A549 (cell line): ENCODE data around the gene ZNF775. TPM values are rescaled to one million over a fixed set of nuclear protein-coding genes. Genes with fewer than 3 reads are reported as not detected.

Source experiments
- ATAC-seq, 2 experiments: fragments of 200-7000 bp in 1 of 2; fragments of >200 bp in 1 of 2; cut with Nextera tagmentation in 1 of 2; cut with Tn5 transposase in 1 of 2; 3 replicates each; pipeline versions ENCODE4 v1.8.0 to v1.9.1; 2018 to 2020; ENCODE audit warnings: mild to moderate bottlenecking in 1 of 2, moderate library complexity in 1 of 2
- CTCF ChIA-PET: fragments of 300-600 bp; sonication (Branson Sonifier 250); formaldehyde crosslinking; extraction: SDS; loops from one replicate; lab custom pipeline; 2021; ENCODE audit warnings: antibody characterized with exemption, inconsistent platforms; lab: Yijun Ruan, JAX
- POLR2A ChIA-PET: fragments of 350-600 bp; formaldehyde crosslinking; extraction: SDS; loops from one replicate; lab custom pipeline; 2021; ENCODE audit warnings: antibody characterized with exemption, inconsistent platforms; lab: Yijun Ruan, JAX
- DNase-seq, 2 experiments: peaks; one replicate each; pipeline versions ENCODE4 v3.0.0 to v3.0.0-alpha.2; 2011 to 2016; ENCODE audit warnings: low read depth in 1 of 2, low spot score in 1 of 2
- FAIRE-seq: peaks from 2 replicates; lab custom pipeline; 2011; peaks lifted over from hg19 to GRCh38; lab: Jason Lieb, UNC
- H3K27ac ChIP-seq, 2 experiments: fragments of >200 bp; sonication (Bioruptor Twin); formaldehyde crosslinking; 3 replicates each; pipeline ENCODE4 v1.5.1; 2016 to 2017
- H3K4me1 ChIP-seq: fragments of >200 bp; sonication (Bioruptor Twin); formaldehyde crosslinking; 3 replicates; pipeline ENCODE4 v1.6.1; 2016
- H3K4me2 ChIP-seq: fragments of >200 bp; sonication (Bioruptor Twin); formaldehyde crosslinking; 3 replicates; pipeline ENCODE4 v1.6.1; 2016
- H3K4me3 ChIP-seq: fragments of >200 bp; sonication (Bioruptor Twin); formaldehyde crosslinking; 3 replicates; pipeline ENCODE4 v1.5.1; 2016
- H3K9me3 ChIP-seq: fragments of >200 bp; sonication (Bioruptor Twin); formaldehyde crosslinking; 3 replicates; pipeline ENCODE4 v1.6.1; 2016
- CBX2 ChIP-seq: fragments of 200-600 bp; sonication (generic); IDR thresholded peaks from 2 replicates; pipeline ENCODE4 v1.6.1; 2016; ENCODE audit warnings: low read depth, mild to moderate bottlenecking, borderline replicate concordance
- CBX8 ChIP-seq: fragments of 200-600 bp; sonication (generic); IDR thresholded peaks from 2 replicates; pipeline ENCODE4 v1.6.1; 2016
- ESRRA ChIP-seq: fragments of 150-350 bp; IDR thresholded peaks from 2 replicates; pipeline ENCODE4 v1.6.1; 2014; ENCODE audit warnings: mild to moderate bottlenecking, low read length, borderline replicate concordance
- HEYL ChIP-seq: fragments of 250-450 bp; sonication (Bioruptor Pico); IDR thresholded peaks from 2 replicates; pipeline ENCODE4 v1.8.0; 2021; ENCODE audit warnings: mild to moderate bottlenecking, moderate library complexity
- JUNB ChIP-seq: fragments of >200 bp; sonication (Bioruptor Twin); formaldehyde crosslinking; IDR thresholded peaks from 2 replicates; pipeline ENCODE4 v1.6.1; 2016
- MAX ChIP-seq: IDR thresholded peaks from 2 replicates; pipeline ENCODE4 v1.6.1; 2012
- RAD21 ChIP-seq, 2 experiments: fragments of >200 bp in 1 of 2; sonication (Bioruptor Twin) in 1 of 2; formaldehyde crosslinking in 1 of 2; IDR thresholded peaks in 1 of 2; conservative IDR thresholded peaks in 1 of 2; 2 replicates in 1 of 2; 3 replicates in 1 of 2; pipeline ENCODE4 v1.6.1; 2012 to 2018; ENCODE audit warnings: inconsistent platforms in 1 of 2
- SREBF2 ChIP-seq: fragments of 450-650 bp; IDR thresholded peaks from 2 replicates; pipeline ENCODE4 v1.6.1; 2014; ENCODE audit warnings: mild to moderate bottlenecking, moderate library complexity
- TFCP2L1 ChIP-seq: fragments of 250-450 bp; sonication (Bioruptor Pico); IDR thresholded peaks from 2 replicates; pipeline ENCODE4 v1.5.0; 2021; ENCODE audit warnings: mild to moderate bottlenecking
- ZFP36 ChIP-seq: fragments of 450-650 bp; IDR thresholded peaks from 2 replicates; pipeline ENCODE4 v1.6.1; 2014; ENCODE audit warnings: borderline replicate concordance; ENCODE audit not compliant: partially characterized antibody
- ZSCAN20 ChIP-seq: fragments of 250-450 bp; sonication (Bioruptor Pico); IDR thresholded peaks from 2 replicates; pipeline ENCODE4 v1.8.0; 2022; ENCODE audit warnings: mild to moderate bottlenecking, moderate library complexity
- WGBS: methylation state at CpG from one replicate; pipeline ENCODE4 v1.1.6; 2017; ENCODE audit errors: missing lambda C conversion rate; 5-methylcytosine and 5-hydroxymethylcytosine counted together
- polyA plus RNA-seq, 4 experiments: library from polyadenylated mRNA; depleted of rRNA in 3 of 4; stranded (reverse); fragments of >200 nt; fragmentation: RNase III in 1 of 4; extraction: RNeasy Plus Mini Kit Qiagen cat#74134 plus additional on column Dnase treatment in 1 of 4; gene quantifications; 2 replicates in 3 of 4; 3 replicates in 1 of 4; pipeline ENCODE4 v1.2.3, GENCODE V29; 2011 to 2017
- TF ChIP-seq, protein P1 (sequence below): fragments of >200 bp; sonication (Bioruptor Twin); formaldehyde crosslinking; IDR thresholded peaks from 3 replicates; pipeline ENCODE4 v1.6.1; 2016
- TF ChIP-seq, protein P2 (sequence below): fragments of >200 bp; sonication (Bioruptor Twin); formaldehyde crosslinking; IDR thresholded peaks from 3 replicates; pipeline ENCODE4 v1.5.1; 2016
- TF ChIP-seq, protein P3 (sequence below): fragments of 250-450 bp; sonication (Bioruptor Pico); IDR thresholded peaks from 2 replicates; pipeline ENCODE4 v1.5.0; 2021; ENCODE audit warnings: mild to moderate bottlenecking, moderate library complexity, borderline replicate concordance
- TF ChIP-seq, protein P4 (sequence below): IDR thresholded peaks from 2 replicates; pipeline ENCODE4 v1.6.1; 2012
- TF ChIP-seq, protein P5 (sequence below): fragments of 200-600 bp; sonication (generic); IDR thresholded peaks from 2 replicates; pipeline ENCODE4 v1.6.1; 2016; ENCODE audit warnings: antibody characterized with exemption, mild to moderate bottlenecking, moderate library complexity

The ZNF775 gene
- polyA plus RNA-seq, 2 of the 4 experiments (the other 2 are of a cell fraction) = 1.7 to 5.4 TPM

DNA sequence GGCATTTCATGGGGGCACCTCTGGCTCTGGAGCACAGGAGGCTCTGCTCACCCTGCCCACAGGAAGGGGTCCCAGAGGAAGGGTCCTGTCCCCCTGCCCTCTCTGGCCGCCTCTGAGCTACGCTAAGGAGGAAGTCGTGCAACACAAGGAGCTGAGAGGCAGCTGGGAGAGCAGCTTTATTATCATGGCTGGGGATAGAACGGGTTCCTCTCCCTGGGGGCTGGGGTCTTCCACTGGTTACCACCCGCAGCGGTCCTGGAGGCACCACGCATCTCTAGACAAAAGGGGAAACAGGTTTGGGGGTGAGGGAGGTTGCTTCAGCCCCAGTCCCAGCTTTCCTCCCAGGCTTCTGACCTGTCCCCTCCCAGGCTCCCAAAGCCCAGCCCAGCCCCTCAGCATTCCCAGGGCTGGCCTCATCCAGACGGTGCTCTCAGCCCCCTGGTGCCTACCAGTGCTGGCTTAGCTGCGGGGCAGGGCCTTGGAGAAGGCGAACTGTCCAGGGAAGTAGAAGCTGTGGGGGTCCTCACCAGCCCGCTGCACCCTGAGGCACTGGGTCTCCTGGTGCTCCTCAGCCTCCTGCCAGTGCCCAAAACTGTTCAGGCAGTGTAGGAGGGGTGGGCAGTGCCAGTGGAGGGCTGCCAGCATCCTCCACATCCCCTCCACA lies 40.8 kb upstream of the ZNF775 start:
- Histone ChIP-seq H3K27ac (no peak overlapping the region), H3K4me2 (no peak overlapping the region), H3K9me3 (no peaks in the 10 kb centered on the region), H3K4me3 (no peak overlapping the region), H3K4me1 (no peaks in the 10 kb centered on the region)
- no peak for TF ChIP-seq ZFP36
- TF ChIP-seq, protein P1, sequence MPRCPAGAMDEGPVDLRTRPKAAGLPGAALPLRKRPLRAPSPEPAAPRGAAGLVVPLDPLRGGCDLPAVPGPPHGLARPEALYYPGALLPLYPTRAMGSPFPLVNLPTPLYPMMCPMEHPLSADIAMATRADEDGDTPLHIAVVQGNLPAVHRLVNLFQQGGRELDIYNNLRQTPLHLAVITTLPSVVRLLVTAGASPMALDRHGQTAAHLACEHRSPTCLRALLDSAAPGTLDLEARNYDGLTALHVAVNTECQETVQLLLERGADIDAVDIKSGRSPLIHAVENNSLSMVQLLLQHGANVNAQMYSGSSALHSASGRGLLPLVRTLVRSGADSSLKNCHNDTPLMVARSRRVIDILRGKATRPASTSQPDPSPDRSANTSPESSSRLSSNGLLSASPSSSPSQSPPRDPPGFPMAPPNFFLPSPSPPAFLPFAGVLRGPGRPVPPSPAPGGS = no peak
- 41% methylated on average over 4 of the region's 11 CpGs for WGBS
- ATAC-seq (no peak), FAIRE-seq (no peak), DNase-seq (no peak)
- POLR2A ChIA-PET = no interaction called here
- CTCF ChIA-PET = interaction anchor here (1.3 kb wide), 1 partner anchor 17 kb away, joined by 4 read pairs; no protein-coding TSS in a partner anchor

- Histone ChIP-seq H3K4me3 (no peak overlapping the region), H3K4me2 (no peak overlapping the region), H3K4me1 (no peaks in the 10 kb centered on the region), H3K27ac (no peak overlapping the region), H3K9me3 (0 out of 3 replicates have a peak, but pooled peaks cover 9% of the 10 kb centered on the region)
- ATAC-seq (no peak), DNase-seq (no peak), FAIRE-seq (no peak)
- TF ChIP-seq ZSCAN20 (CRISPR knock-in tag) = no peak
- no peak for TF ChIP-seq ESRRA
- no peak for TF ChIP-seq CBX2
- TF ChIP-seq, protein P2, sequence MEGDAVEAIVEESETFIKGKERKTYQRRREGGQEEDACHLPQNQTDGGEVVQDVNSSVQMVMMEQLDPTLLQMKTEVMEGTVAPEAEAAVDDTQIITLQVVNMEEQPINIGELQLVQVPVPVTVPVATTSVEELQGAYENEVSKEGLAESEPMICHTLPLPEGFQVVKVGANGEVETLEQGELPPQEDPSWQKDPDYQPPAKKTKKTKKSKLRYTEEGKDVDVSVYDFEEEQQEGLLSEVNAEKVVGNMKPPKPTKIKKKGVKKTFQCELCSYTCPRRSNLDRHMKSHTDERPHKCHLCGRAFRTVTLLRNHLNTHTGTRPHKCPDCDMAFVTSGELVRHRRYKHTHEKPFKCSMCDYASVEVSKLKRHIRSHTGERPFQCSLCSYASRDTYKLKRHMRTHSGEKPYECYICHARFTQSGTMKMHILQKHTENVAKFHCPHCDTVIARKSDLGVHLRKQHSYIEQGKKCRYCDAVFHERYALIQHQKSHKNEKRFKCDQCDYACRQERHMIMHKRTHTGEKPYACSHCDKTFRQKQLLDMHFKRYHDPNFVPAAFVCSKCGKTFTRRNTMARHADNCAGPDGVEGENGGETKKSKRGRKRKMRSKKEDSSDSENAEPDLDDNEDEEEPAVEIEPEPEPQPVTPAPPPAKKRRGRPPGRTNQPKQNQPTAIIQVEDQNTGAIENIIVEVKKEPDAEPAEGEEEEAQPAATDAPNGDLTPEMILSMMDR = no peak
- TF ChIP-seq CBX8 = no peak
- TF ChIP-seq HEYL = no peak
- TF ChIP-seq TFCP2L1 = no peak
- TF ChIP-seq JUNB = no peak
- TF ChIP-seq, protein P3, sequence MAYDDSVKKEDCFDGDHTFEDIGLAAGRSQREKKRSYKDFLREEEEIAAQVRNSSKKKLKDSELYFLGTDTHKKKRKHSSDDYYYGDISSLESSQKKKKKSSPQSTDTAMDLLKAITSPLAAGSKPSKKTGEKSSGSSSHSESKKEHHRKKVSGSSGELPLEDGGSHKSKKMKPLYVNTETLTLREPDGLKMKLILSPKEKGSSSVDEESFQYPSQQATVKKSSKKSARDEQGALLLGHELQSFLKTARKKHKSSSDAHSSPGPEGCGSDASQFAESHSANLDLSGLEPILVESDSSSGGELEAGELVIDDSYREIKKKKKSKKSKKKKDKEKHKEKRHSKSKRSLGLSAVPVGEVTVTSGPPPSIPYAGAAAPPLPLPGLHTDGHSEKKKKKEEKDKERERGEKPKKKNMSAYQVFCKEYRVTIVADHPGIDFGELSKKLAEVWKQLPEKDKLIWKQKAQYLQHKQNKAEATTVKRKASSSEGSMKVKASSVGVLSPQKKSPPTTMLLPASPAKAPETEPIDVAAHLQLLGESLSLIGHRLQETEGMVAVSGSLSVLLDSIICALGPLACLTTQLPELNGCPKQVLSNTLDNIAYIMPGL (CRISPR knock-in tag) = no peak
- TF ChIP-seq RAD21 (conservative IDR thresholded peaks at IDR 0.05 in 1 of 2, IDR thresholded peaks at IDR 0.05 in 1 of 2) = no peak
- no peak for TF ChIP-seq MAX
- TF ChIP-seq, protein P4, sequence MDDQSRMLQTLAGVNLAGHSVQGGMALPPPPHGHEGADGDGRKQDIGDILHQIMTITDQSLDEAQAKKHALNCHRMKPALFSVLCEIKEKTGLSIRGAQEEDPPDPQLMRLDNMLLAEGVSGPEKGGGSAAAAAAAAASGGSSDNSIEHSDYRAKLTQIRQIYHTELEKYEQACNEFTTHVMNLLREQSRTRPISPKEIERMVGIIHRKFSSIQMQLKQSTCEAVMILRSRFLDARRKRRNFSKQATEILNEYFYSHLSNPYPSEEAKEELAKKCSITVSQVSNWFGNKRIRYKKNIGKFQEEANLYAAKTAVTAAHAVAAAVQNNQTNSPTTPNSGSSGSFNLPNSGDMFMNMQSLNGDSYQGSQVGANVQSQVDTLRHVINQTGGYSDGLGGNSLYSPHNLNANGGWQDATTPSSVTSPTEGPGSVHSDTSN = no peak
- WGBS = 63% methylated on average over 6 of the region's 9 CpGs
- POLR2A ChIA-PET = no interaction called here
- CTCF ChIA-PET = no interaction called here
These were observed 39.7 kb upstream of the ZNF775 start for GRCh38 chr7:150339409-150339809.

GRCh38 chr7:150340024-150340749 lies 38.9 kb upstream of the ZNF775 start:
- ATAC-seq (no peak), DNase-seq (no peak), FAIRE-seq (no peak)
- Histone ChIP-seq H3K9me3 (peaks cover 16% of the 10 kb centered on the region; the same call in 1 of the 3 replicates), H3K27ac (no peak overlapping the region), H3K4me2 (no peak overlapping the region), H3K4me1 (no peaks in the 10 kb centered on the region), H3K4me3 (no peak overlapping the region)
- ChIA-PET CTCF (interaction anchor here (0.9 kb wide), 1 partner anchor 16 kb away, joined by 3 read pairs; no protein-coding TSS in a partner anchor), POLR2A (no interaction called here)
- TF ChIP-seq, protein P5, sequence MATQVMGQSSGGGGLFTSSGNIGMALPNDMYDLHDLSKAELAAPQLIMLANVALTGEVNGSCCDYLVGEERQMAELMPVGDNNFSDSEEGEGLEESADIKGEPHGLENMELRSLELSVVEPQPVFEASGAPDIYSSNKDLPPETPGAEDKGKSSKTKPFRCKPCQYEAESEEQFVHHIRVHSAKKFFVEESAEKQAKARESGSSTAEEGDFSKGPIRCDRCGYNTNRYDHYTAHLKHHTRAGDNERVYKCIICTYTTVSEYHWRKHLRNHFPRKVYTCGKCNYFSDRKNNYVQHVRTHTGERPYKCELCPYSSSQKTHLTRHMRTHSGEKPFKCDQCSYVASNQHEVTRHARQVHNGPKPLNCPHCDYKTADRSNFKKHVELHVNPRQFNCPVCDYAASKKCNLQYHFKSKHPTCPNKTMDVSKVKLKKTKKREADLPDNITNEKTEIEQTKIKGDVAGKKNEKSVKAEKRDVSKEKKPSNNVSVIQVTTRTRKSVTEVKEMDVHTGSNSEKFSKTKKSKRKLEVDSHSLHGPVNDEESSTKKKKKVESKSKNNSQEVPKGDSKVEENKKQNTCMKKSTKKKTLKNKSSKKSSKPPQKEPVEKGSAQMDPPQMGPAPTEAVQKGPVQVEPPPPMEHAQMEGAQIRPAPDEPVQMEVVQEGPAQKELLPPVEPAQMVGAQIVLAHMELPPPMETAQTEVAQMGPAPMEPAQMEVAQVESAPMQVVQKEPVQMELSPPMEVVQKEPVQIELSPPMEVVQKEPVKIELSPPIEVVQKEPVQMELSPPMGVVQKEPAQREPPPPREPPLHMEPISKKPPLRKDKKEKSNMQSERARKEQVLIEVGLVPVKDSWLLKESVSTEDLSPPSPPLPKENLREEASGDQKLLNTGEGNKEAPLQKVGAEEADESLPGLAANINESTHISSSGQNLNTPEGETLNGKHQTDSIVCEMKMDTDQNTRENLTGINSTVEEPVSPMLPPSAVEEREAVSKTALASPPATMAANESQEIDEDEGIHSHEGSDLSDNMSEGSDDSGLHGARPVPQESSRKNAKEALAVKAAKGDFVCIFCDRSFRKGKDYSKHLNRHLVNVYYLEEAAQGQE = no peak
- TF ChIP-seq SREBF2 (no peak), RAD21 (conservative IDR thresholded peaks at IDR 0.05 in 1 of 2, IDR thresholded peaks at IDR 0.05 in 1 of 2) (no peak), MAX (no peak)
- 77% methylated on average over 21 of the region's 39 CpGs for WGBS
